ENCODE results near the gene TRPM2. TPM values are rescaled to one million over a fixed set of nuclear protein-coding genes. Genes with fewer than 3 reads are reported as not detected.

TRPM2 gene
- total and polyA plus RNA-seq, 12 donors: 0.34 to 8.5 (median 1.2) TPM

GRCh38 chr21:44439211-44439600 is 85.8 kb downstream of the TRPM2 start:
- H3K27me3 ChIP-seq: peaks cover 0 to 7% (median 0%) of the 10 kb centered on the region in 7 donors
- ATAC-seq: peak in 1 of 8 donors; percentile 35

GRCh38 chr21:44440241-44441040 is 87.0 kb downstream of the TRPM2 start:
- intact Hi-C loops (cut with DNase I): loop anchor here in 1 of 10 donors (10.0 kb wide), 1 partner anchor 56 kb away; no protein-coding TSS in a partner anchor
- Histone ChIP-seq H3K4me1 (peaks cover 0 to 20% (median 5%) of the 10 kb centered on the region in 9 donors), H3K36me3 (peaks cover 0 to 61% (median 0%) of the 10 kb centered on the region in 9 donors), H3K4me3 (no peak overlapping the region), H3K9me3 (no peaks in the 10 kb centered on the region), H3K27me3 (peaks cover 0 to 7% (median 0%) of the 10 kb centered on the region in 7 donors), H3K27ac (no peak overlapping the region)
- WGBS, 2 donors: 84 to 87% methylated on average over 32 of the region's 33 CpGs
- ATAC-seq: no peak
- TF ChIP-seq CTCF (IDR thresholded peaks at IDR 0.05): no peak
- peak in 1 of 2 donors; percentile 11 for DNase-seq

More at GRCh38 chr21:44439211-44439600, 85.8 kb downstream of the TRPM2 start:
- H3K4me1 ChIP-seq: peaks cover 0 to 20% (median 5%) of the 10 kb centered on the region in 9 donors
- H3K9me3 ChIP-seq: no peaks in the 10 kb centered on the region
- no peak for TF ChIP-seq CTCF (IDR thresholded peaks at IDR 0.05)
- peak overlapping the region in 5 of 10 donors; percentile 63 to 93 (median 83) for H3K27ac ChIP-seq
- DNase-seq: no peak
- peaks cover 0 to 72% (median 0%) of the 10 kb centered on the region in 9 donors for H3K36me3 ChIP-seq
- 64 to 74% methylated on average over 11 of the region's 11 CpGs for WGBS, 2 donors
- intact Hi-C loops (cut with DNase I): loop anchor here in 1 of 10 donors (10.0 kb wide), 1 partner anchor 56 kb away; no protein-coding TSS in a partner anchor
- H3K4me3 ChIP-seq: no peak overlapping the region

GRCh38 chr21:44441041-44441400 is 87.6 kb downstream of the TRPM2 start:
- intact Hi-C loops (cut with DNase I): loop anchor here in 1 of 10 donors (10.0 kb wide), 1 partner anchor 56 kb away; no protein-coding TSS in a partner anchor

More at GRCh38 chr21:44441041-44441400, 87.6 kb downstream of the TRPM2 start:
- DNase-seq (no peak), ATAC-seq (no peak)
- H3K4me1 ChIP-seq: peaks cover 0 to 20% (median 5%) of the 10 kb centered on the region in 9 donors
- peaks cover 0 to 7% (median 0%) of the 10 kb centered on the region in 7 donors for H3K27me3 ChIP-seq
- no peak overlapping the region for H3K27ac ChIP-seq
- H3K36me3 ChIP-seq: peaks cover 0 to 60% (median 0%) of the 10 kb centered on the region in 9 donors
- 77 to 84% methylated on average over 9 to 10 of the region's 10 CpGs for WGBS, 2 donors
- no peaks in the 10 kb centered on the region for H3K9me3 ChIP-seq
- no peak for TF ChIP-seq CTCF (IDR thresholded peaks at IDR 0.05)
- no peak overlapping the region for H3K4me3 ChIP-seq

Measured in heart right ventricle (tissue), 16 donors.